Measurements from ENCODE around the gene TMED10.
"Not testable (repeated sequence)": the region's sequence is repeated elsewhere in the genome, so short reads cannot be mapped to it uniquely, and the experiment has no call there.

The TMED10 gene

GRCh38 chr14:75158843-75159614, 17.4 kb downstream of the TMED10 start:
- DNase-seq (ENCODE audit: low read depth), result no peak

- DNase-seq (ENCODE audit: low read depth), result no peak
Observed at GRCh38 chr14:75156901-75157300, 19.5 kb downstream of the TMED10 start.

- DNase-seq (ENCODE audit: low read depth), result no peak
Observed at GRCh38 chr14:75156111-75156510, 20.3 kb downstream of the TMED10 start.

DNA sequence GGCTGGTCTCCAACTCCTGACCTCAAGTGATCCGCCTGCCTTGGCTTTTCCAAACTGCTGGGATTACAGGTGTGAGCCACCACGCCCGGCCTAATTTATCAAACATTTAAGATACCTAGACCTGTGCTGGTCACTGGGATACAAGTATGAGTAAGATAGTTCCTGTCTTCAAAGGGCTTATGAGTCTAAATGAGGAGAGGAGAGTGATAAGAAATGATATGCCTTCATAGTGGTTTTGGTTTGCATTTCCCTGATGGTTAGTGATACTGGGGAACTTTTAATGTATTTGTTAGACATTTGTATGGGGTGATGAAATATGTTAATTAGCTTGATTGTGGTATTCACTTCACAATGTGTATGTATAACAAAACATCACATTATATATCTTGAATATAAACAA, 21.2 kb downstream of the TMED10 start:
- no peak for DNase-seq (ENCODE audit: low read depth)

GRCh38 chr14:75153295-75153694, 23.1 kb downstream of the TMED10 start:
- no peak for DNase-seq (ENCODE audit: low read depth)

- DNase-seq (ENCODE audit: low read depth), result no peak
Observed at GRCh38 chr14:75151851-75152250, 24.6 kb downstream of the TMED10 start.

DNA sequence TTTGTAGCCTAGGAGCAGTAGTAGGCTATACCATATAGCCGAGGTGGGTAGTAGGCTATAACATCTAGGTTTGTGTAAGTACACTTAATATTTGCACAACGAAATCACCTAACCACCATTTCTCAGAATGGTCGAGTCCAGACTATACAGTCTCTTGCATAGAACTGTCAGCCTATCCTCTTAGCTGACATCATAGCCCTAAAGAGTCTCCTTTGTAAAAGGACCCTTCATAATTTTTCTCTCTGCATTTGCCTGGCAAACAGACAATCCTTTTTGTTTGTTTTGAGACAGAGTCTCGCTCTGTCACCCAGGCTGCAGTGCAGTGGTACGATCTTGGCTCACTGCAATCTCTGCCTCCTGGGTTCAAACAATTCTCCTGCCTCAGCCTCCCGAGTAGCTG, 25.8 kb downstream of the TMED10 start:
- not testable (repeated sequence) for DNase-seq (ENCODE audit: low read depth)

- no peak for DNase-seq (ENCODE audit: low read depth)
Observed at GRCh38 chr14:75150150-75150549, 26.3 kb downstream of the TMED10 start.

- peak; percentile 8 for DNase-seq (ENCODE audit: low read depth)
Observed at GRCh38 chr14:75147423-75148071, 28.9 kb downstream of the TMED10 start.

DNA sequence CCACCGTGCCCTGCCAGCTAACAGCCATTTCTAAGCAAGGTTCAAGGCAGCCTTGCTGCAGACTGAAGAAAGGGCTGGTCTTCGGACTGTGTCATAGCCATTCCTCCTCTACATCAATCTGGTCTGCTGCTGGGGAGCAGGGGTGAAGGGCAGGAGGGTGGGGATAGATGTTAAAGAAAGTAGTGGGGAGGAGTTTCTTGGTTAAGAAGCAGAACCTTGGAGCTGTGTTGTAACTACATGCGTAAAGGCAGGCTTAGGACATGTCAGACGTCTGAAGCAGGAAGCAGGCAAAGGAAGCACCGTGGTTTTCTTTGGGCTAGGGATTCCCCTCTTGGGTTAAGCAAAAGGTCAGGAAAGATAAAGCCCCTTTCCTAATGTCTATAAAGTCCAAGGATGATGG, 31.5 kb downstream of the TMED10 start:
- no peak for DNase-seq (ENCODE audit: low read depth)

- DNase-seq (ENCODE audit: low read depth), result no peak
Observed at GRCh38 chr14:75143761-75144527, 32.5 kb downstream of the TMED10 start.

GRCh38 chr14:75142494-75142893, 33.9 kb downstream of the TMED10 start:
- no peak for DNase-seq (ENCODE audit: low read depth)

DNA sequence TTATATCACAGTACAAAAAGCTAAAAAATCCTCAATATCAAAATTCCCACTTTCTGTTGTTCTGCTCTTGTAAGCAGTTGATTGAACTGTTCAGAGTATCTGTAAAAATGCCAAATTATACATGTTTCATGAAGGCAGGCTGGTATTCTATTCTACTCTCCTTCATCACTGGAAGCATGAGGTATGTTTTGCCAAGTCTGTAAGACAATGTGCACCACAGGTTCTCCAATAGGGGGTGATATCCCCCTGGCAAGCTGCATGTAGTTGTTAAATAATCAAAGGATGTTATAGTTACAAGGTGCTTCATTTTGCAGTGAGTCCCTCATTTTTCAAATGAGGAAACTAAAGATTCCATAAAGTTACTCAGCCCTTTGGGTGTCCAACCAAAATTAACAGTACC, 34.4 kb downstream of the TMED10 start:
- DNase-seq (ENCODE audit: low read depth), result no peak

GRCh38 chr14:75141062-75141461, 35.4 kb downstream of the TMED10 start:
- DNase-seq (ENCODE audit: low read depth), result no peak

GRCh38 chr14:75140620-75141019, 35.8 kb downstream of the TMED10 start:
- DNase-seq (ENCODE audit: low read depth), result no peak

DNA sequence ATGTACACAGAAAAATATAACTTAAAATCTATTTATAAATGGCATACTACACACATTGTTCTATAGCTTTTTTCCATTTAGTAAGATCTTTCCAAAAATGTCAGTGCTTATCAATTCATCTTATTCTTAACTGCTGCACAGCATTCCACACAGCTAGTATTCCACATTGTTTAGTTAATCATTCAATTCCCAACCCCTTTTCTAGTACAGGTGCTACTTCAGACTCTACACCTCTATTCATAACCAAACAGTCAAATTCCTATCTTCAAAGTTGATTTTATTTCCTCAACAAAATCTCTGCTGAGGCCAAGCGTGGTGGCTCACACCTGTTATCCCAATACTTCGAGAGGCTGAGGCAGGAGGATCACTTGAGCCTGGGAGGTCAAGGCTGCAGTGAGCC, 37.2 kb downstream of the TMED10 start:
- no peak for DNase-seq (ENCODE audit: low read depth)

GRCh38 chr14:75138492-75138891, 37.9 kb downstream of the TMED10 start:
- no peak for DNase-seq (ENCODE audit: low read depth)

DNA sequence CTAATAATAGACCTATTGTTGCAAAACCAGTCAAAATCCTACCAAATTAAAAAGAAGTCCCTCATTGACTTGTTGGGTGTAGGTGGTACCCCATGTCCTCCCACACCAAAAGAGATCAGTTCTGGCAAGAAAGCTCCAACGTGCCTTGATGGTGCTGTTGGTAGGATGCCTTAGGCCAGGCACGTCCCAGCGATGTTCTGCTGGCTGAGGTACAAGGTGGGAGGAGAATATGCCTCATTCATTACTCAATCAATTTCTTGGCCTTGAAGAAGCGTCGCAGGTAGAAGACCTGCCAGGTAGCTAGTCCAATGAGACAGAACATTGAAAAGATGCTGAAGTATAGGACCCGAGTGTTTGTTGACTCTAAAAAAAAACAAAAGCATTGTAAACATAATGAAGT, 41.8 kb downstream of the TMED10 start:
- DNase-seq (ENCODE audit: low read depth), result no peak

DNA sequence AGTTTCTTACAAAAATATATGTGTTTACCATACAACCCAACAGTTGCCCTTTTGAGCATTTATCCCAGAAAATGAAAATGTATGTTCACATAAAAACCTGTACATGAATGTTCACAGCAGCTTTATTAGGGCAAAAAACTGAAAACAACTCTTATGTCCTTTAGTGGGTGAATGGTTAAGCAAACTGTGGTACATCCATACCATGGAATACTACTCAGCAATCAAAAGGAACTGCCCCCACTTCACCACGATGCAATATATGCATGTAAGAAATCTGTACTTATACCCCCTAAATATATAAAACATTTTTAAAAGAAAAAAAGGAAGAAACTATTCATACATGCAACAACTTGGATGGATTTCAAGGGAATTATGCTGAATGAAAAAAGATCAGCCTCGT, 42.8 kb downstream of the TMED10 start:
- no peak for DNase-seq (ENCODE audit: low read depth)

GRCh38 chr14:75132382-75133086, 43.9 kb downstream of the TMED10 start:
- no peak for DNase-seq (ENCODE audit: low read depth)

GRCh38 chr14:75128596-75128990, 47.8 kb downstream of the TMED10 start:
- DNase-seq (ENCODE audit: low read depth), result no peak

DNA sequence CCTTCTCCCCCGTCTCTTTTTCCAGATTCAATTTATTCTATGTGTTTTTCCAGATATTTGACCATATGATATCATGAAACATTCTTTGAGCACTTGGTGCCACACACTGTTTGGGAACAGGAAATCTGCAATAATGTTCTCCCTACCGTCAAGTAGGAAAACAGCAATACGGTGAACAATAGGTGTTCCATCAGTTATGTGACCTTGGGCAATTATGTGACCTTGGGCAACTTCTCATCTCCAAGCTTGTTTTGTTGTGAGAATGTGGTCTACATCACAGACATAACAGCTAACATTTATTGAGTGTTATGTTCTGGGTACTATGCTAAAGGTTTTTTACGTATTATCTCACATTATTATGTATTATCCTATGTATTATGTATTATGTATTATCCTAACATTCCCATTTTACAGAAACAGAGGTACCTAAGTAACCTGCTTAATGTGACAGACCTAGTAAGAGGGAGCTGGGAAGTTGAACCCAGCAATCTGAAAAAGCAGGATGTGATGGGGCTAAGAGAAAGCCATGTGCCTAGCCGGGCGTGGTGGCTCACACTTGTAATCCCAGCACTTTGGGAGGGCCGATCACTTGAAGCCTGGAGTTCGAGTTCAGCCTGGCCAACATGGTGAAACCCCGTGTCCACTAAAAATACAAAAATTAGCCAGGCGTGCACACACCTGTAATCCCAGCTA, 48.4 kb downstream of the TMED10 start:
- no peak for DNase-seq (ENCODE audit: low read depth)
